Stomach (tissue), 9 donors: ENCODE data around the gene BHLHE23. TPM values are rescaled to one million over a fixed set of nuclear protein-coding genes. Genes with fewer than 3 reads are reported as not detected.
A peak's percentile ranks its signal among the peaks of the same experiment; 100 is the strongest.
"Not testable (repeated sequence)": the region's sequence is repeated elsewhere in the genome, so short reads cannot be mapped to it uniquely, and the experiment has no call there.

Experiments used
- DNase-seq, 2 donors: peaks; one replicate each; pipeline versions ENCODE4 v3.0.0 to v3.0.0-alpha.2; 2013 to 2019
- H3K27ac ChIP-seq, 5 donors: fragments of 200-600 bp in 4 of 5; sonication (generic) in 4 of 5; one replicate each; pipeline ENCODE4 v1.5.1; 2013 to 2019; ENCODE audit warnings: mild to moderate bottlenecking in 1 of 5, moderate library complexity in 1 of 5
- H3K27me3 ChIP-seq, 3 donors: fragments of 200-600 bp; sonication (generic); one replicate each; pipeline ENCODE4 v1.5.1; 2017 to 2019; ENCODE audit warnings: mixed run types in 1 of 3
- H3K36me3 ChIP-seq, 4 donors: fragments of 200-600 bp; sonication (generic); 1 replicate in 3 of 4; 2 replicates in 1 of 4; pipeline ENCODE4 v1.5.1; 2016 to 2019
- H3K4me1 ChIP-seq, 4 donors: fragments of 200-600 bp; sonication (generic); one replicate each; pipeline ENCODE4 v1.5.1; 2016 to 2019
- H3K4me3 ChIP-seq, 4 donors: fragments of 200-600 bp; sonication (generic) in 3 of 4; one replicate each; pipeline ENCODE4 v1.5.1; 2016 to 2019; ENCODE audit warnings: mild to moderate bottlenecking in 1 of 4
- H3K9me3 ChIP-seq, 4 donors: fragments of 200-600 bp; sonication (generic); one replicate each; pipeline ENCODE4 v1.5.1; 2016 to 2019
- CTCF ChIP-seq, 7 experiments: fragments of 450-650 bp in 4 of 7; fragments of 200-600 bp in 3 of 7; sonication (generic) in 3 of 7; IDR thresholded peaks; one replicate each; pipeline ENCODE4 v1.5.1; 2016 to 2019; ENCODE audit warnings: antibody characterized with exemption in 7 of 7, control low read depth in 2 of 7, mild to moderate bottlenecking in 1 of 7
- EP300 ChIP-seq: sonication (generic); formaldehyde crosslinking; IDR thresholded peaks from one replicate; pipeline ENCODE4 v1.6.1; 2017; ENCODE audit warnings: antibody characterized with exemption
- POLR2A ChIP-seq, 4 donors: fragments of 450-650 bp; IDR thresholded peaks; one replicate each; pipeline ENCODE4 v1.6.1; 2016; ENCODE audit warnings: antibody characterized with exemption in 4 of 4, control low read depth in 2 of 4, mild to moderate bottlenecking in 1 of 4, moderate library complexity in 1 of 4
- POLR2AphosphoS5 ChIP-seq, 3 donors: sonication (generic); formaldehyde crosslinking; IDR thresholded peaks; one replicate each; pipeline ENCODE4 v1.6.1; 2016; ENCODE audit warnings: antibody characterized with exemption in 3 of 3
- WGBS, 5 donors: extraction: QIAGEN DNeasy Blood & Tissue Kit in 3 of 5; methylation state at CpG; one replicate each; pipeline versions ENCODE4 v1.1.5 to v1.1.7; 2013 to 2018; 5-methylcytosine and 5-hydroxymethylcytosine counted together
- intact Hi-C: fragments of 100-400 bp; cut with DNase I; formaldehyde crosslinking; loops from one replicate; pipeline ENCODE4 v1.15.1; 2023; ENCODE audit warnings: low total_unique reads
- polyA plus RNA-seq, 3 donors: library from polyadenylated mRNA; stranded (reverse); fragments of 200-250 nt; gene quantifications; one replicate each; pipeline ENCODE4 v1.2.3, GENCODE V29; 2013
- total RNA-seq, 5 donors: library from RNA; depleted of rRNA; stranded (reverse); fragments of >200 nt; gene quantifications; one replicate each; pipeline versions ENCODE4 v1.1.0 to v1.2.3, GENCODE V29; 2014 to 2016
- donor health status: healthy with polysubstance abuse.
- donor health status: Bipolar disorder and iron deficiency.
- donor health status: healthy.

The BHLHE23 gene
- total and polyA plus RNA-seq, 8 donors, result 0.55 TPM; not detected in 7

- no peaks in the 10 kb centered on the region for H3K9me3 ChIP-seq
- H3K4me3 ChIP-seq, result no peak overlapping the region
- intact Hi-C loops, result no loop called here
- TF ChIP-seq POLR2AphosphoS5 (IDR thresholded peaks at IDR 0.05), result no peak
- no peak for TF ChIP-seq EP300
- TF ChIP-seq CTCF (IDR thresholded peaks at IDR 0.05), result no peak
- TF ChIP-seq POLR2A (IDR thresholded peaks at IDR 0.05), result no peak
- H3K36me3 ChIP-seq, result peaks cover 0 to 91% (median 48%) of the 10 kb centered on the region in 4 donors
- H3K4me1 ChIP-seq, result peaks cover 0 to 4% (median 0%) of the 10 kb centered on the region in 4 donors
- no peak overlapping the region for H3K27ac ChIP-seq
- WGBS, 5 donors, result 80 to 90% (median 84%) methylated on average over 10 to 19 of the region's 19 CpGs
- DNase-seq, result peak in 1 of 2 donors; percentile 61
- no peaks in the 10 kb centered on the region for H3K27me3 ChIP-seq
Measured at GRCh38 chr20:62961310-62961783, 45.4 kb downstream of the BHLHE23 start.

GRCh38 chr20:62960446-62961309, 46.1 kb downstream of the BHLHE23 start:
- WGBS, 5 donors, result 81 to 95% (median 92%) methylated on average over 14 to 27 of the region's 31 CpGs
- H3K9me3 ChIP-seq, H3K27ac ChIP-seq, H3K27me3 ChIP-seq, H3K4me3 ChIP-seq, DNase-seq, intact Hi-C loops: not testable (repeated sequence)
- Histone ChIP-seq H3K36me3 (peaks cover 0 to 89% (median 47%) of the 10 kb centered on the region in 4 donors), H3K4me1 (peaks cover 5 to 10% (median 6%) of the 10 kb centered on the region in 4 donors)

- H3K27me3 ChIP-seq, result no peaks in the 10 kb centered on the region
- no peak overlapping the region for H3K27ac ChIP-seq
- no peaks in the 10 kb centered on the region for H3K9me3 ChIP-seq
- DNase-seq, result no peak
- WGBS, 5 donors, result 88 to 94% (median 92%) methylated on average over 20 of the region's 20 CpGs
- intact Hi-C loops, result no loop called here
- H3K36me3 ChIP-seq, result peaks cover 0 to 82% (median 41%) of the 10 kb centered on the region in 4 donors
- H3K4me1 ChIP-seq, result peaks cover 10 to 17% (median 13%) of the 10 kb centered on the region in 4 donors
- TF ChIP-seq POLR2A (IDR thresholded peaks at IDR 0.05) (no peak), EP300 (no peak)
- no peak overlapping the region for H3K4me3 ChIP-seq
Measured at GRCh38 chr20:62959998-62960436, 46.7 kb downstream of the BHLHE23 start.

GRCh38 chr20:62959101-62959971, 47.4 kb downstream of the BHLHE23 start:
- no peak overlapping the region for H3K27ac ChIP-seq
- no peak for DNase-seq
- no peak overlapping the region for H3K4me3 ChIP-seq
- H3K36me3 ChIP-seq, result peaks cover 0 to 75% (median 34%) of the 10 kb centered on the region in 4 donors
- intact Hi-C loops, result no loop called here
- no peaks in the 10 kb centered on the region for H3K27me3 ChIP-seq
- H3K4me1 ChIP-seq, result peaks cover 17 to 24% (median 20%) of the 10 kb centered on the region in 4 donors
- 72 to 85% (median 77%) methylated on average over 29 to 43 of the region's 43 CpGs for WGBS, 5 donors
- no peaks in the 10 kb centered on the region for H3K9me3 ChIP-seq
- TF ChIP-seq EP300 (no peak), POLR2A (IDR thresholded peaks at IDR 0.05) (no peak), CTCF (IDR thresholded peaks at IDR 0.05) (no peak), POLR2AphosphoS5 (IDR thresholded peaks at IDR 0.05) (no peak)
